SJSA1 (cell line): Measurements from ENCODE around the gene PTPN18. TPM values are rescaled to one million over a fixed set of nuclear protein-coding genes. Genes with fewer than 3 reads are reported as not detected.
A peak's percentile ranks its signal among the peaks of the same experiment; 100 is the strongest.

ENCODE experiments used
- DNase-seq, 2 experiments: peaks; one replicate each; pipeline ENCODE4 v3.0.0-alpha.2; 2015 to 2020; ENCODE audit warnings: low spot score in 2 of 2, low read depth in 1 of 2
- H3K27ac ChIP-seq: fragments of 250-450 bp; sonication (Bioruptor Pico); 2 replicates; pipeline ENCODE4 v1.5.1; 2020; ENCODE audit warnings: mild to moderate bottlenecking, moderate library complexity
- H3K27me3 ChIP-seq: fragments of 250-450 bp; sonication (Bioruptor Pico); replicated peaks from 2 replicates; pipeline ENCODE4 v1.5.1; 2020; ENCODE audit warnings: mild to moderate bottlenecking, moderate library complexity
- H3K36me3 ChIP-seq: fragments of 250-450 bp; sonication (Bioruptor Pico); 2 replicates; pipeline ENCODE4 v1.5.1; 2020; ENCODE audit warnings: mild to moderate bottlenecking
- H3K4me1 ChIP-seq: fragments of 250-450 bp; sonication (Bioruptor Pico); replicated peaks from 2 replicates; pipeline ENCODE4 v1.6.1; 2021; ENCODE audit warnings: mild to moderate bottlenecking
- H3K4me3 ChIP-seq: fragments of 250-450 bp; sonication (Bioruptor Pico); 2 replicates; pipeline ENCODE4 v1.5.1; 2020; ENCODE audit warnings: mild to moderate bottlenecking
- H3K9me3 ChIP-seq: fragments of 250-450 bp; sonication (Bioruptor Pico); replicated peaks from 2 replicates; pipeline ENCODE4 v1.5.1; 2020; ENCODE audit warnings: mild to moderate bottlenecking
- total RNA-seq: library from RNA; depleted of rRNA; stranded (reverse); fragments of >200 nt; shearing (Covaris generic); gene quantifications from 2 replicates; pipeline ENCODE4 v1.2.3, GENCODE V29; 2014

PTPN18 gene
- total RNA-seq, 1 experiment from 2014 or later, result 34.7 TPM

DNA sequence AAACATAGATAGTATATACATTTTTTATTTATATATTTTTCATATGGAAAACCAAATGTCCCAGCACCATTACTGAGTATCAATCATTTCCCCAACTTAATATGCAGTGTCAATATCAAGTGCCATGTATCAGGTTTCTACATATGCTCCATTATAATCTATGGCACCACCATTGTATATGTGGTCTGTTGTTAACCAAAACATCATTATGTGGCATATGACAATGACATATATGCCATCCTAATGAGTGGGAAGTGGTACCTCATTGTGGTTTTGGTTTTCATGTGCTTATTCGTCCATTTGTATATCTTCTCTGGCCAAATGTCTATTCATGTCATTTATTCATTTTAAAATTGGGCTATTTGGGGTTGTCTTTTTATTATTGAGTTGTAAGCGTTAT is 9.2 kb downstream of the PTPN18 start:
- no peak for DNase-seq
- H3K9me3 ChIP-seq, result no peaks in the 10 kb centered on the region
- no peaks in the 10 kb centered on the region for H3K27me3 ChIP-seq
- H3K4me1 ChIP-seq, result peaks cover 8% of the 10 kb centered on the region
- no peak overlapping the region for H3K27ac ChIP-seq
- peaks cover 2% of the 10 kb centered on the region; the same call in 1 of the 2 replicates for H3K36me3 ChIP-seq
- H3K4me3 ChIP-seq, result no peak overlapping the region

DNA sequence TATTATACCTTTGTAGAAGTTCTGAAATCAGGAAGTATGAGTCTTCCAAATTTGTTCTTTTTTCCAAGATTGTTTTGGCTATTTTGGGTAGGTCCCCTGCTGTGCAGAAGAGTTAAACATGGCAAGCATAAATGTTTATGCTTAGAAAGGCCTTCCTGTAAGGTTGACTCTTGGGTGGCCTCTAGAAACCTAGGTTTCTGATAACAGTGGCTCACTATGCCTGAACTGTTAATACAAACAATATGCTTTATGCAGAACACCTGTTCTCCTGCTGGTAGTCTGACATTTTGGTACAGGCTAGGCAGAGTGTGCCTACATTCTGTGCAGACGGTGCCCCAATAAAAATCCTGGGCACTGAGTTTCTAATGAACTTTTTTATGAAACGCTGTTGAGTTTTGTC is 10.1 kb downstream of the PTPN18 start:
- no peak for DNase-seq

DNA sequence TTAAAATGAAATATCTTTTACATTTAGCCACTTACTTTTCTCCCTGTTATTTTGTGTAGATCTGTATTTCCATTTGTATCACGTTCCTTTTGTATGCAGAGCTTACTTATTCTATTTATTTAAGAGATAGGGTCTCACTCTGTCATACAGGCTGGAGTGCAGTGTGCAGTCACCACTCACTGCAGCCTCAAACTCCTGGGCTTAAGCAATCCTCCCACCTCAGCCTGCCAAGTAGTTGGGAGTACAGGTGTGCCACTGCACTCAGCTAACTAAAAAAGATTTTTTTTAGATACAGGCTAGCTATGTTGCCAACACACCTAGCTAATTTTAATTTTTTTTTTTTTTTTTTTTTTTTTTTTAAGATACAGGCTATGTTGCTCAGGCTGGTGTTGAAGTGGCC is 10.9 kb downstream of the PTPN18 start:
- H3K27me3 ChIP-seq, result no peaks in the 10 kb centered on the region
- no peak for DNase-seq
- H3K36me3 ChIP-seq, result peaks cover 17% of the 10 kb centered on the region
- no peak overlapping the region for H3K4me3 ChIP-seq
- H3K4me1 ChIP-seq, result peaks cover 17% of the 10 kb centered on the region
- no peaks in the 10 kb centered on the region for H3K9me3 ChIP-seq
- no peak overlapping the region for H3K27ac ChIP-seq

More for the DNA sequence above, 10.1 kb downstream of the PTPN18 start:
- Histone ChIP-seq H3K4me1 (peaks cover 10% of the 10 kb centered on the region), H3K27me3 (no peaks in the 10 kb centered on the region), H3K27ac (no peak overlapping the region), H3K4me3 (no peak overlapping the region), H3K9me3 (no peaks in the 10 kb centered on the region), H3K36me3 (peaks cover 11% of the 10 kb centered on the region)

DNA sequence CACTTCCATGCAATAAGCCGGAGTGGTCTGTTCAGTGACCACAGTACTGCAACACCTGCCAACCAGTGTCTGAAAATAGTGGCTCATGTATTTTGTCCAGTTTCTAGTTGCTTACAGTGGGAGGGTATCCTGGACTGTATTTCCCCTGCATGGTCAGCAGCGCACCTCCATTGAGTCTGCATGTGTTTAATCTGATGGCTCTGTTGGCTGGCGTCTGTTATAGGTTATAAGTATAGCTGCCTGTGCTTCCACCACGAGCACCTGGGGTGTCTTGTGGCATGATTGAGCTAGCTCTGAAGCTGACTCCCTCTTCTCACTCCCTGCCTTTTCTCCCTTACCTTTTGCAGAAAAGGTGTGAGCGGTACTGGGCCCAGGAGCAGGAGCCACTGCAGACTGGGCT is 12.9 kb downstream of the PTPN18 start:
- DNase-seq, result no peak
- Histone ChIP-seq H3K27me3 (no peaks in the 10 kb centered on the region), H3K4me3 (no peak overlapping the region), H3K9me3 (no peaks in the 10 kb centered on the region), H3K27ac (no peak overlapping the region), H3K4me1 (peaks cover 23% of the 10 kb centered on the region), H3K36me3 (peaks cover 30% of the 10 kb centered on the region)

DNA sequence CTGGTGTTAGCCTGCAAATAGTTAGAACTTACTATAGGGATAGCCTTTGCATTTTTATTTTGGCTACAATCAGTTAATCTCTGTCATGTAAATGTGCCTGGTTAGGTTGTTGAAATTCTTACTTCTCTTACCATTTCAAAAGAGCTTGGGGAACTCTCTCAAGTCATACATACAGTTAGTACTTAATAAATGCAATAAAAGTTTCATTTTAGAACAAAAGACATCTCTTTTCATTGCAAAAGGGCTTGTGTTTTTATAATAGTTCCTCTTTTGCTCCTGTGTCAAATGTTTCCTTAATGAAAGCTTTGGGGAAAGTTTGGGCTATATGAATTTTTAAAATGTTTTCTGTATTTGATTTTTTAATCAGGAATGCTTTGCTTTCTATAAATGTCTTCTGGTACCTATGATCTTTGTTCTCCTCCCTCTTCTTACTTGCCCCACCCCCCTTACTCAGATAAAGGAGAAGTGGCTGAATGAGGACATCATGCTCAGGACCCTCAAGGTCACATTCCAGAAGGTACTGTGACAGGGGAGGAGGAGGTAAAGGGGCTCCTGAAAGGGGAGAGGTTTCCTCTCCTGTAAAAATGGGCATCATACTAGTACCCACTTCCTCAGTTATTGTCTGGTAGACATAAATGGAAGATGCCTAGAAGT is 13.6 kb downstream of the PTPN18 start:
- H3K4me3 ChIP-seq, result no peak overlapping the region
- H3K4me1 ChIP-seq, result peaks cover 25% of the 10 kb centered on the region
- no peak for DNase-seq
- peaks cover 34% of the 10 kb centered on the region for H3K36me3 ChIP-seq
- no peaks in the 10 kb centered on the region for H3K9me3 ChIP-seq
- no peaks in the 10 kb centered on the region for H3K27me3 ChIP-seq
- no peak overlapping the region for H3K27ac ChIP-seq

DNA sequence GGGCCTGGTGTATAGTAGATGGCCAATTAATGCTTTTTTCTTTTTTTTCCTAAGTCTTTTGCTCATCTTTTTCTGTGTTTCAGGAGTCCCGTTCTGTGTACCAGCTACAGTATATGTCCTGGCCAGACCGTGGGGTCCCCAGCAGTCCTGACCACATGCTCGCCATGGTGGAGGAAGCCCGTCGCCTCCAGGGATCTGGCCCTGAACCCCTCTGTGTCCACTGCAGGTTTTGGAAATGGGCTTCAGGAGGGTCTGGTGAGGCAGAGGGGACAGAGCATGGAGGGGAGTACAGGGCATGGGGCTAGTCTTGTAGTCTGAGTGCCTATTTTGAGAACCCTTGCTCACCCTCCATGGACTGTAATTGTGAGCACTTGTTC is 14.1 kb downstream of the PTPN18 start:
- H3K4me1 ChIP-seq, result peaks cover 30% of the 10 kb centered on the region
- DNase-seq, result no peak
- H3K36me3 ChIP-seq, result peaks cover 38% of the 10 kb centered on the region
- no peaks in the 10 kb centered on the region for H3K27me3 ChIP-seq
- no peaks in the 10 kb centered on the region for H3K9me3 ChIP-seq
- no peak overlapping the region for H3K27ac ChIP-seq
- H3K4me3 ChIP-seq, result no peak overlapping the region

DNA sequence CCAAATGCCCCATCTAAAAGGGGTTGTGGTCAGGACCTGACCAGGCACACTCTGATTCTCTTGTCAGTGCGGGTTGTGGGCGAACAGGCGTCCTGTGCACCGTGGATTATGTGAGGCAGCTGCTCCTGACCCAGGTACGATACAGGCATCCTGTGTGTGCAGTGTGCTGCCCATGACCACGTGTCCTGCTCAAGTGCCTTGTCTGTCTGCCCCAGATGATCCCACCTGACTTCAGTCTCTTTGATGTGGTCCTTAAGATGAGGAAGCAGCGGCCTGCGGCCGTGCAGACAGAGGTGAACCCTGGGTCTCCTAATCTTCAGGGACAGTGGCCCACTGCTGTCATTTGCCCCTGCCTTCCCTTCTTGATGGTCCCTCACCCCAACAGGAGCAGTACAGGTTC is 14.6 kb downstream of the PTPN18 start:
- Histone ChIP-seq H3K4me1 (peaks cover 30% of the 10 kb centered on the region), H3K27me3 (no peaks in the 10 kb centered on the region), H3K9me3 (no peaks in the 10 kb centered on the region), H3K4me3 (no peak overlapping the region), H3K27ac (no peak overlapping the region), H3K36me3 (peaks cover 43% of the 10 kb centered on the region)
- DNase-seq, result no peak

DNA sequence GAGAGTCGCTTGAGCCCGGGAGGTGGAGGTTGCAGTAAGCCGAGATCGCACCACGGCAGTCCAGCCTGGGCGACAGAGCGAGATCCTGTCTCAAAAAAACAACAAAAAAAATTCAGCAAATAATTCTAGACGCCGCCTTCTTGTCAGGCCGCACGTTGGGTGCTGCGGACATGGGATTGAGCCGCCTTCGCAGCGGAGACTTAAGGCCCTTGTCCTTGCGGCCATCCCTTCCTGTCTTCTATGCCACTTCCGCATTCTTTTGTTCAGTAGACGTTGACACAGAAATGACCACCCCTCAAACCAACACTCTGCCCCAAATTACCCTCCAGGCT is 15.8 kb downstream of the PTPN18 start:
- H3K27ac ChIP-seq, result peak overlapping the region; percentile 91
- peaks cover 55% of the 10 kb centered on the region for H3K36me3 ChIP-seq
- peak overlapping the region; percentile 87 for H3K4me3 ChIP-seq
- peak in 1 of 2 experiments; percentile 68 for DNase-seq
- H3K4me1 ChIP-seq, result peaks cover 23% of the 10 kb centered on the region
- no peaks in the 10 kb centered on the region for H3K9me3 ChIP-seq
- no peaks in the 10 kb centered on the region for H3K27me3 ChIP-seq

DNA sequence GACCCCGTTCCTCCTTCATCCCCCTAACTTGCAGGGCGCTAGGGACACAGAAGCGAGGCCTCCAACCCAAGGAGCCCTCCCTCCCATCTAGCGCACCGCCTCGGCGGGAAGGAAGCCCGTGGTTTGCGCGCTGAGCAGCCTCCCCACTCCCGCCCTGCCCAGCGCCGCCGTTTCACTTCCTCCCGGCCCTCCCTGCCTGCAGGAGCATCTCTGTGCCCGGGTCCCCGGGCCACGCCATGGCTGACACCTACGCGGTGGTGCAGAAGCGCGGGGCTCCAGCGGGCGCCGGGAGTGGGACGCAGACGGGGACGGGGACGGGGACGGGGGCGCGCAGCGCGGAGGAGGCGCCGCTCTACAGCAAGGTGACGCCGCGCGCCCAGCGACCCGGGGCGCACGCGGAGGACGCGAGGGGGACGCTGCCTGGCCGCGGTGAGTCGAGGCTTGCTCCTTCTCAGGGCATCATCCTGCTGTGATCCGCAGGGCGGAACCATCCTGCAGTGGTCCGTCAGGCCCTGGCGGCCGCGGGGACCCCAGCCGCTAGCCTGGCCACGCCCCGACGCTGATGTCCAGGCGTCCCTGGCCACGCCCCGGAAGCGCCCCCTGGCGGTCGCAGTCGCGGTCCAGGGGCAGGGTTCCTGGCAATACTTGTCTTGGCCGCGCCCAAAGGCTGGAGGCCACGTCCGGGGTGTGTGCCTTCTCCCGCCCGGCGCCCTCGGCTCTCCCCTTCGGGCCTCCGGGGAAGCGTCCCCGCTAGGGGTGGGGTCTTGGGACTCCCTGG is 16.4 kb downstream of the PTPN18 start:
- H3K4me3 ChIP-seq, result peak overlapping the region; percentile 87
- no peaks in the 10 kb centered on the region for H3K9me3 ChIP-seq
- peaks cover 23% of the 10 kb centered on the region for H3K4me1 ChIP-seq
- H3K27ac ChIP-seq, result peak overlapping the region; percentile 91
- no peaks in the 10 kb centered on the region for H3K27me3 ChIP-seq
- H3K36me3 ChIP-seq, result peaks cover 59% of the 10 kb centered on the region
- peak; percentile 92 to 94 for DNase-seq

DNA sequence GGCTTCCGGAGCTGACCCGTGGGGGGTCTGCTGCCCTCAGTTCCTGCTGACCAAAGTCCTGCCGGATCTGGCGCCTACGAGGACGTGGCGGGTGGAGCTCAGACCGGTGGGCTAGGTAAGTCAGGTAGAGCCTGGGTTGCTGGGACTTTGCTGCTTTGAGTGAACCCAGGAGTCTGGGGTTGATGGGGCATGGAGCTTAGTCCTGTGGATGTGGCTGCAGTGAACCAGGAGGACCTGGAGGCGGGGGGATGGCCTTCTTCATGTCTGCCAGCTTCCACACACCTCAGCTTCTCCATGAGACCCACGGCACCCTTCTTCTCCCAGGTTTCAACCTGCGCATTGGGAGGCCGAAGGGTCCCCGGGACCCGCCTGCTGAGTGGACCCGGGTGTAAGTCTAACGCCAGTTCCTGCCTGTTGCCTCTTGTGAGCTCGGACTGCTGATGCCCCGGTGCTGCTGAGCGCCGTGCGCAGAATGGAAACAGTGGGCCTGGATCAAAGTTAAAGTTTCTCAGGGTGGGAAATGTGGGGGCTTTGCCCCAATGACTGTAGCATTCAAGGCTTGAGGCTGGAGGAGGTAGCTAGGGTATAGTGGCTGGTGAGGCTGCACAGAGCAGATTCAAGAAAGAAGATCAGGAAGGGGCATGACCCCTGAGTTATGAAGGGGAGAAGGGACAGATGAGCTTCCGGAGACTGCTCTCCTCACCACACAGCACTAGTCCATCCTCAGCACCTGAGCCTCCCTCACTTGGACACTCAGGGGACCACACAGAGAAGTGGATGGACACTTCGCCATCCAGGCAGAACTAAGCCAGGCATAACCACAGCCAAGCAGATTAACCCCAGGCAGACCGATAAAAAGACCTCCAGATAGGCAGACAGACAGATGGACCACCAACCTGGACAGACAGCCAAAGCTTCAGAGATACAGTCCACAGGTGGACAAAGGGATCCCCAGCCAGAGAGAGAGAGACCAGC is 17.3 kb downstream of the PTPN18 start:
- peaks cover 23% of the 10 kb centered on the region for H3K4me1 ChIP-seq
- H3K27me3 ChIP-seq, result no peaks in the 10 kb centered on the region
- peaks cover 66% of the 10 kb centered on the region for H3K36me3 ChIP-seq
- H3K4me3 ChIP-seq, result peak overlapping the region; percentile 87
- DNase-seq, result peak in 1 of 2 experiments; percentile 22
- no peaks in the 10 kb centered on the region for H3K9me3 ChIP-seq
- H3K27ac ChIP-seq, result peak overlapping the region; percentile 91

DNA sequence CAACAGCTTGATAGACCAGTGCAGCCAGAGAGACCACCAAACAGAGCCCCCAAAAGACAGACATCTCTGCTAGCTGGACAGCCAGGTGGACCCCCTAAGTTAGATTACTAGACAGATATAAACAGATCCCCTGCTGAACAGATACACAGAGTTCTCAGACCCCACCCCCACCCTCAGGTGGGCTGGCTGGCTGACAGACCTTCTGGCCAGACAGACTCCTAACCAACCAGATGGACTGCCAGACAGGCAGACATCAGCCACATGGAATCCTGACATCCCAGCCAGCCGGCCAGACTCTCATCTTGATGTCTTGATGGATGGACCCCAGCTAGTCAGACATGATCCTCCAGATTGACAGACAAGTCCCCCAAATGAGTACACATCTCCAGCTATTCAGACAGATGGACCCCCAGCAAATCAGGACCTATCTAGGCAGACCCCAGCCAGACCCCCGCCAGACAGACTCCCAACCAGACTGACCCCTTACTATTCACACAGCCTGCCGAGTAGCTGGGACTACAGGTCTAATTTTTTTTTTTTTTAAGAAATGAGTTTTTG is 18.0 kb downstream of the PTPN18 start:
- Histone ChIP-seq H3K27me3 (no peaks in the 10 kb centered on the region), H3K36me3 (peaks cover 66% of the 10 kb centered on the region), H3K4me3 (peak overlapping the region; percentile 87), H3K27ac (no peak overlapping the region), H3K4me1 (peaks cover 23% of the 10 kb centered on the region), H3K9me3 (no peaks in the 10 kb centered on the region)
- no peak for DNase-seq

DNA sequence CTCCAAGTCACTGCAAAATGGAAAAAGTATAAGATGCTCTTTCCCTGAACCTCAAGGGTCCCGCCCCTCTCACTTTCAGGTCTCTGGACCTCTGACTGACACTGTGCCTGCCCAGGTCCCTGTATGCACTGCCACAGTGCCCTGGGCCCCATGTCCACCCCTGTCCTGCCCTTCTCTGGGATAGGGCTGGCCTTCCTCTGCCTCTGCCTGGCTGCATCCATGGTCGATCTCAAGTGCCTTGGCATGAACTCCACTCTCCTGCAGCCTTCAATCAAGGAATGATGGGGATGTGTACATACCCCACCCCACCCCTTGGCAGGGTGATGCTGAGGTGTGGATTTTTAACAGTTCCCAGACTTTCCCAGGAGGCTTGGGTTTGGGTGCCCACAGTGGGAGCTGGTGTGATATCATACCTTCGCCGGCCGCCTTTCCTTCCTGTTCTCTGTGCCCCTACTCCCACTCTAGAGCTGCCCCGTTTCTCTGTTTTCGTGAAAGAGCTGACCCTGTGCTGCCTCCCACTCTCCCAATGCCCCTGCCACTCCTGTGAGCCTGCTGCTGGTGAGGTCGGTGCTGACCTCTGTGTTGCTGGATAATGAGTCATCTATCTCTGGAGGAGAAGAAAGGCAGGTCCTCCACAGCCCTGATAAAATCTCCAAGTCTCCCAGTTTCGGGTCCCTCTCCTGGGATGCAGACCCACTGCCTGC is 18.9 kb downstream of the PTPN18 start:
- peaks cover 23% of the 10 kb centered on the region for H3K4me1 ChIP-seq
- no peaks in the 10 kb centered on the region for H3K9me3 ChIP-seq
- no peak for DNase-seq
- H3K4me3 ChIP-seq, result no peak overlapping the region
- no peaks in the 10 kb centered on the region for H3K27me3 ChIP-seq
- peaks cover 66% of the 10 kb centered on the region for H3K36me3 ChIP-seq
- H3K27ac ChIP-seq, result no peak overlapping the region
